Measurements from ENCODE around the gene TSPAN15. TPM values are rescaled to one million over a fixed set of nuclear protein-coding genes. Genes with fewer than 3 reads are reported as not detected.
A peak's percentile ranks its signal among the peaks of the same experiment; 100 is the strongest.

TSPAN15 gene
- total and polyA plus RNA-seq, 9 donors: 2.8 to 13.7 (median 5.6) TPM

DNA sequence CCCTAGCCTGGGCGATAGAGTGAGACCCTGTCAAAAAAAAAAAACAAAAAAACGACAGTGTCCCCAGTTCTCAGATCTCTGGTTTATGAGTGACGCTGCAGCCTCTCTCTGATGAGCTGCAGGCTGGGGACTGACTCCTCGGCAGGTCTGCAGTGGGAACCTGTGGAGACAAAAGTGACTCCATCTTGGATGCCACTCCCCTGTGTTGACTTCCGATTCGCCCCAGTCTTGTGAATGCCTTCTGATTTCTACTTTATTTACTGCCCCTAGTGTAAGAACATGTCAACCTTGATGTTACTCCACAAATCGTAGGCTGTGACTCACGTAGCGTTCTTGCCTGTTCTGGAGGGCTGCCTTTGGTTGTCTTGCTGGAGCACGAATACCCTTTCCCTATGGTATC lies 40.8 kb upstream of the TSPAN15 start:
- no peak overlapping the region for H3K27ac ChIP-seq
- H3K4me1 ChIP-seq (ENCODE audit: insufficient read depth): peaks cover 6% of the 10 kb centered on the region
- peak in 1 of 5 donors; percentile 6 for DNase-seq
- no peaks in the 10 kb centered on the region for H3K27me3 ChIP-seq
- TF ChIP-seq EP300 (IDR thresholded peaks at IDR 0.05) (no peak), POLR2A (IDR thresholded peaks at IDR 0.05) (no peak)
- TF ChIP-seq, protein P1, sequence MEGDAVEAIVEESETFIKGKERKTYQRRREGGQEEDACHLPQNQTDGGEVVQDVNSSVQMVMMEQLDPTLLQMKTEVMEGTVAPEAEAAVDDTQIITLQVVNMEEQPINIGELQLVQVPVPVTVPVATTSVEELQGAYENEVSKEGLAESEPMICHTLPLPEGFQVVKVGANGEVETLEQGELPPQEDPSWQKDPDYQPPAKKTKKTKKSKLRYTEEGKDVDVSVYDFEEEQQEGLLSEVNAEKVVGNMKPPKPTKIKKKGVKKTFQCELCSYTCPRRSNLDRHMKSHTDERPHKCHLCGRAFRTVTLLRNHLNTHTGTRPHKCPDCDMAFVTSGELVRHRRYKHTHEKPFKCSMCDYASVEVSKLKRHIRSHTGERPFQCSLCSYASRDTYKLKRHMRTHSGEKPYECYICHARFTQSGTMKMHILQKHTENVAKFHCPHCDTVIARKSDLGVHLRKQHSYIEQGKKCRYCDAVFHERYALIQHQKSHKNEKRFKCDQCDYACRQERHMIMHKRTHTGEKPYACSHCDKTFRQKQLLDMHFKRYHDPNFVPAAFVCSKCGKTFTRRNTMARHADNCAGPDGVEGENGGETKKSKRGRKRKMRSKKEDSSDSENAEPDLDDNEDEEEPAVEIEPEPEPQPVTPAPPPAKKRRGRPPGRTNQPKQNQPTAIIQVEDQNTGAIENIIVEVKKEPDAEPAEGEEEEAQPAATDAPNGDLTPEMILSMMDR (IDR thresholded peaks at IDR 0.05): no peak
- H3K9me3 ChIP-seq: no peaks in the 10 kb centered on the region
- 65 to 81% (median 67%) methylated on average over 10 of the region's 10 CpGs for WGBS, 3 donors
- H3K36me3 ChIP-seq: no peaks in the 10 kb centered on the region
- intact Hi-C loops (cut with DNase I): loop anchor here in 1 of 4 donors (5.0 kb wide), 1 partner anchor 173 kb away; no protein-coding TSS in a partner anchor
- no peak overlapping the region for H3K4me3 ChIP-seq

DNA sequence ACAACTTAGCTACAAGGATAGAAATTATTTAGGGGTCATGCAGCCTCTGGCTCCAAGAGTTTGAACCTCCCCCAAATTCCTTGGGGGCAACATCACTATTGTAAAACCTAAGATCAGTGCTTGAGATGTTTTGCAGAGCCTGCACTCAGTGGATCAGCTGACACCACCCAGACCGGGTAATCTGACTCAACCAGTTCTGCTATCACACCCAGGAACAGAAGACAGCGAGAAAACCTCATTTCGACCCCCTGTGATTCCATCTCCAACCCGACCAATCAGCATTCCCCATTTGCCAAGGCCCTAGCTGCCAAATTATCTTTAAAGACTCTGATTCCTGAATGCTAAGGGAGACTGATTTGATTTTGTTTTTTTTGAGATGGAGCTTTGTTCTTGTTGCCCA lies 39.8 kb upstream of the TSPAN15 start:
- Histone ChIP-seq H3K4me1 (ENCODE audit: insufficient read depth) (peaks cover 5% of the 10 kb centered on the region), H3K27me3 (no peaks in the 10 kb centered on the region), H3K27ac (no peak overlapping the region), H3K4me3 (no peak overlapping the region), H3K36me3 (no peaks in the 10 kb centered on the region), H3K9me3 (no peaks in the 10 kb centered on the region)
- 38 to 61% (median 52%) methylated on average over 4 of the region's 4 CpGs for WGBS, 3 donors
- no peak for DNase-seq
- intact Hi-C loops (cut with DNase I): loop anchor here in 1 of 4 donors (5.0 kb wide), 1 partner anchor 174 kb away; no protein-coding TSS in a partner anchor
- TF ChIP-seq, protein P1 (IDR thresholded peaks at IDR 0.05): no peak
- TF ChIP-seq POLR2A (IDR thresholded peaks at IDR 0.05): no peak

DNA sequence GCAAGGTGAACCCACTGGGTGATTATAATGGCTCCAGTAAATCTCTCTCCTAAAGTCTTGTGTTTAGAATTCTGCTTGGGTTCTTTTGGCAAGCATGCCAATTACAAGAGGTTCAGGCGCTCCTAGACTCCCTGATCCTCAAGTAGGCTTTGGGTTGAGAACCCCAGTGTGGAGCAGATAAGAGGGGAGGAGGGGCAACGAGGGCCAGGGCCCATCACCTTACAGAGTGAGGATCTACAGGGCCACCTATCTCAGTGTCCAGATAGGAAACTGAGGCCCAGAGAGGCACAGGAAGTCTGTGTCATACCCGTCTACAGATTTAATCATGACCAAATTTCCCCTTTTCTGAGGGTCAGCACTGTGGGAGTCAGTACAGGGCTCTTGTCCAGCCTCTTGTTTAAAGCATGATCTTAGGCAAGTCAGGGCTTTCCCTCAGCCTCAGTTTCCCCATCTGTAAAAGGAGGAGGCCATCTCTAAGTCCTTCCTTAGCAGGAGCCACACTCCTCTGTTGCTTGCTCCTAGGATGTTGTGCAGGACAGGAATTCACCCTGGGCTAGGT lies 39.0 kb upstream of the TSPAN15 start:
- H3K4me3 ChIP-seq: no peak overlapping the region
- intact Hi-C loops (cut with DNase I): loop anchor here in 1 of 4 donors (5.0 kb wide), 1 partner anchor 175 kb away; no protein-coding TSS in a partner anchor

GRCh38 chr10:69413221-69413865 lies 37.9 kb upstream of the TSPAN15 start:
- Histone ChIP-seq H3K9me3 (no peaks in the 10 kb centered on the region), H3K27ac (peak overlapping the region; percentile 20 to 21), H3K4me3 (no peak overlapping the region), H3K4me1 (ENCODE audit: insufficient read depth) (no peaks in the 10 kb centered on the region), H3K36me3 (no peaks in the 10 kb centered on the region), H3K27me3 (no peaks in the 10 kb centered on the region)
- TF ChIP-seq, protein P1 (IDR thresholded peaks at IDR 0.05): peak; percentile 59 to 80 (median 69)
- TF ChIP-seq POLR2A (IDR thresholded peaks at IDR 0.05): no peak
- intact Hi-C loops (cut with DNase I): loop anchor here in 1 of 4 donors (5.0 kb wide), 1 partner anchor 176 kb away; no protein-coding TSS in a partner anchor
- peak; percentile 76 to 86 (median 79) for DNase-seq
- 2 to 3% (median 2%) methylated on average over 13 of the region's 13 CpGs for WGBS, 3 donors

More for the DNA sequence above, 39.0 kb upstream of the TSPAN15 start:
- H3K4me1 ChIP-seq (ENCODE audit: insufficient read depth): peaks cover 2% of the 10 kb centered on the region
- no peak for TF ChIP-seq POLR2A (IDR thresholded peaks at IDR 0.05)
- no peak for TF ChIP-seq EP300 (IDR thresholded peaks at IDR 0.05)
- TF ChIP-seq, protein P1 (IDR thresholded peaks at IDR 0.05): no peak
- peak in 1 of 5 donors; percentile 6 for DNase-seq
- no peaks in the 10 kb centered on the region for H3K9me3 ChIP-seq
- peak overlapping the region in 1 of 2 donors; percentile 21 for H3K27ac ChIP-seq
- WGBS, 3 donors: 81 to 90% (median 81%) methylated on average over 3 of the region's 3 CpGs
- H3K27me3 ChIP-seq: no peaks in the 10 kb centered on the region
- H3K36me3 ChIP-seq: no peaks in the 10 kb centered on the region
